ENCODE results near the gene ZCCHC14. TPM values are rescaled to one million over a fixed set of nuclear protein-coding genes. Genes with fewer than 3 reads are reported as not detected.
A peak's percentile ranks its signal among the peaks of the same experiment; 100 is the strongest.

The ZCCHC14 gene
- total RNA-seq, 1 experiment from 2014 or later, result 4.9 TPM

DNA sequence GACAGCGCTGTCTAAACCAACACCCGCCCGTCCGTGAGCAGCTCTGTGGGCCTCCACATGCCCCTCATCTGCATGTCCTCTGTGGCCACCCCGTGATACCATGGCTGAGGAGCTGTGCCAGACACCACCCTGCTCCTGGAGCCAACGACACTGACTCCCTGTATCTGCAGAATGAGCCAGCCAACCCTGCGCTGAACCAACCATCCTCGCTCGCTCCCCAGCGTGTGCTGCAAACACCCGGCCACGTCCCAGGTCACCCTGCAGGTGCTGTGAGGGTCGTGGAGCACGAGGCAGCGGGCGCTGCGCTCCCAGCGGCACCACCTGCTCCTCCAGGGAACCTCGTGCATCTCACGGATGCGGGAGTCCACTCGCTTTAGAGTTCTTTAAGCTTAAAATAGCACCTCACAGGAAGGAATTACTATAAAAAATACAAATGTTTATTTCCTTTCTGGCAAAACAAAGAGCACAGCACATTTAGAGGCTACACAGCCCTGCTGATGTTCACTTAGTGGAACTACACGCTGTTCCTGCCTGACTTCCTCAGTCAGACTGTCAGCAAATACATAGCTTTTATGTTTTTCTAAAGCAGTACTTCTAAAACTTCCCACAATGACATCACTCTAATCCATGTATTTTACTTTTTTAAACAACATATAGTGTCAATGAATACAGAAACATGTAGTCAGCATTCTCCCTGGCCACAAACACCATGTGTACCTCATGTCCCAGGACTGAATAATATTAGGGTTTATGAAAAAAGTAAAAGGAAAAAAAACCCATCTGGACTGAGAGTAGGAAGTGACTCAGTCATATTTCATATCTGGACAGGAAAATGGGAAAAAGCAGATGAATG is 57.2 kb downstream of the ZCCHC14 start:
- DNase-seq (ENCODE audit: low read depth), result peak; percentile 69

- no peak for DNase-seq (ENCODE audit: low read depth)
Observed at GRCh38 chr16:87434146-87434667, 58.6 kb downstream of the ZCCHC14 start.

DNA sequence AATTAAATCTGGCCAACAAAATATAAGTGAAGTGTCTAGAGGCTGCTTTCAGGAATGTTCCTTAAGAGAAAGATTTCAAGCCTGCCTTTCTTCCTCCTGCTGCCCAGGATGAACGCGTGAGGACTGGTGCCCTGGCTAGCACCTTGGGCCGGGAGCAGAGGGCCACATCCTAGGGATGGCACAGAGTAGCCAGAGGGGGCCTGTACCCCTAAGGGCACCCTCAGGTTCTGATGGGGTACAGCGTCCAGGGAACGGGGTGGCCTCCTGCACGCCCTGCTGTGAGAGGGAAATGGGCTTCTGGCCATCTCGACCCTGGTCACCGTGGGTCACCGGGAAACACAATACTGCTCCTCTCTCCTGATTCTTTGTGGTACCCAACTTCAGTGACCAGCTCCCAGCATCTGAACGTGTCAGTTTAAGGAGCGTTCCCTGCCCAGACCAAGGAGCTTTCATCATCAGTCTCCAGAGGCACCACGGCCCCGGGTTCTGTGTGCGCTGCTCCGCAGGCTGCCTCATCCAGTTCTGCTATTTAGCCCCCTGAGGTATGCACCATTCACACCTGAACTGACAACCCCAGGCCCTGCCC is 60.4 kb downstream of the ZCCHC14 start:
- no peak for DNase-seq (ENCODE audit: low read depth)

DNA sequence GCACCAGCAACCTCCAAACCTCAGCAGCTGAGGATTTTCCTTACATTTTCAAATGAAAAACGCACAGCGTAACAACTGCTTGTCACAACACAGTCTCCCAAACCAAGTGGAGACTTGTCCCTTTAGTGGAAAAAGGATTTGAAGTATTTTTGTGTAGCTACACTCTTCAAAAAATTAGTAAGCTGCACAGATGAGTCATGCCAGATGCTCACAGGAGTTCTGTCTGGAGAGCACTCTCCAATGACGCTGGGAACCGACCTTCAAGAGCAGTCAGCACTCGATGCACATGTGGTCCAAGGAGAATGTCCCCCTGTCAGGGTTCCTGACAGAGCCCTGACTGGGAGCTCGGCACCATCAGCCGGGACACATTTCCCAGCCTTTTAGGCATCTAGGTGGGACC is 60.9 kb downstream of the ZCCHC14 start:
- peak; percentile 61 for DNase-seq (ENCODE audit: low read depth)

DNA sequence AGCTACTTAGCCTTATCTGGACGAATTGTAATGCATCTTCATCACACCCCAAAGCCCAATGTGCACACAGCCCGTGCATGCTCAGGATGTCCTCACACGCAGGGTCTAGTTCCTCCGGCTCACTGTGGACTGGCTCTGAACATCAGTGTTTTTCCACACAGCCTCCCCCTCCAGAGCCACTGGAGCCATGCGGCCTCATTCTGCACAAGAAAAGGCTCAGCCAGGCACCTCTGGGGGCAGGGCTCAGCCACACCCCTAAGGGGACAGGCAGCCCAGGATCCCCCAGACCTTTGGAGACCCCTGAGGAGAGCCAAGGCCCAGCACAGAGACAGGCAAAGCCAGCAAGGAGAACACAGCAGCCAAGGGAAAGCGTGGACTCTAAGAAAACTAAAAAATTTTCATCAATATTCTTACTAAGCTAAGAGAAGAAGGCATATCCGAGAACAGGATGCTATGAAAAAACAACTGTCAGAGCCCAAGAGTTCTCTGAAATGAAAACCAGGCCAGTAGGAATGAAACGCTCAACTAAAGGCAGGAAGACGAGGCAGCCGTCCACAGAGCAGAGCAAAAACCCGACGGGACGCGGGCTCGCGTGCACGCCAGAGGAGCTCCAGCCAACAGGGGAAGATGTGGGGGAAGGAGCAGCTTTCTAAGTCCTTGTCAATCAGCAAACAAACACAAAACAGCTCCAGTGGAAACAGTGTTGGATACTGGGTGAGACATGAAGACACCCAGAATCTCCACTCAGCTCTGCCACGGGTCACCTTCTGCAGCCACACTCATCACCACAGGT is 66.2 kb downstream of the ZCCHC14 start:
- DNase-seq (ENCODE audit: low read depth), result no peak

DNA sequence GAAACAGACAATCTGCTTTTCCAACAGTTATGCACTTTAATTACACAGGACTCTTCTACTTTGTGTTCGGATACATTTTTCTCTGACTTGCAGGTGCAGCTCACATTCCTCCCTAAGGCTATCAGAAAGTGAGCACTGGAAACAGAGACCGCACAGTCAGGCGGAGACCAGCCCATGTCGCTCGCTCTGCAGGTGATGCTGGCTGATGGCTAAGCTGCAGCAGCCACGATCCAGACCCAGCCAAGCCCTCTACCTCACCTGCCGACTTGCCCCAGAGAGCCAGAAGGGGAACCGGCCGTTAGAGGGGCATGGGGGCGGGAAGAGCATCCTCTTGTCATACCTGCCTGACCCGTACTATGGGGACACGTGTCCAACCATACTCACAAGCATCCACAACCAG is 66.9 kb downstream of the ZCCHC14 start:
- DNase-seq (ENCODE audit: low read depth), result no peak

- DNase-seq (ENCODE audit: low read depth), result no peak
Observed at GRCh38 chr16:87424266-87424665, 68.6 kb downstream of the ZCCHC14 start.

DNA sequence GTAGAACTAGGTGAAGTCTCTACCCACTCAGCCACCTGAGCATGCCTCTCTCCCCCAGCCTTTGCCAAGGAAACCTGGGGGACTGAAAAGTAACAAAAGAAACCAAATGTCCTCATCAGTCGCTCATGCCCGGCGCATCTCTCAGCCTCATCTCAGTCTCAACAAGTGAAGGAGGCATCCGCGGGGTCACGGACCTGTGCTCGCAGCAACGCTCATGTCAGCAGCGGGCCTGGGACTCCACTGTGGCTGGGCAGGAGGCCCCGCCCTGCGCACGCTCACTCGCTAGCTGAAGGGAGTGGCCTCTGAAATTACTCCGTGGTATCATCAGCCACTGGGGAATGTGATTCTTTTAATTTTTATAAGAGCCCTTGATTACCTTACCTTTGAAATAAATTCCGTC is 69.4 kb downstream of the ZCCHC14 start:
- DNase-seq (ENCODE audit: low read depth), result no peak

DNA sequence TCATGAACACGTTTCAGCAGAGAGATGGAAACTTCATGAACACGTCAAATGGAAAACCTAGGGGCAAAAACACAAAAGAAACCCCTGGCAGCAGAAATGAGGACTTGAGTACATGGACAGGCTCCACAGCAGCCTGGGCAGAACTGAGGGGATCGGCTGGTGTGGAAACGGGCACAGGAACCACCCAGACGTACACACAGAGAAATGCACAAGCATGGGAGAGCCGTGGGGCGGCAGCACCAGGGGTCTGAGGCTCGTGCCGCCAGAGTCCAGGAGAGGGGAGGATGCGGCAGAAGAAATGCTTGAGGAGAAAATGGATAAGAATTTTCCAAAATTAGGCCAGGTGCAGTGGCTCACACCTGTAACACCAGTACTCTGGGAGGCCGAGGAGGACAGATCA is 70.7 kb downstream of the ZCCHC14 start:
- no peak for DNase-seq (ENCODE audit: low read depth)

GRCh38 chr16:87421003-87421912 is 71.6 kb downstream of the ZCCHC14 start:
- DNase-seq (ENCODE audit: low read depth), result no peak

- no peak for DNase-seq (ENCODE audit: low read depth)
Observed at GRCh38 chr16:87420026-87421002, 72.5 kb downstream of the ZCCHC14 start.

- no peak for DNase-seq (ENCODE audit: low read depth)
Observed at GRCh38 chr16:87418644-87419043, 74.2 kb downstream of the ZCCHC14 start.

- DNase-seq (ENCODE audit: low read depth), result no peak
Observed at GRCh38 chr16:87418216-87418615, 74.6 kb downstream of the ZCCHC14 start.

DNA sequence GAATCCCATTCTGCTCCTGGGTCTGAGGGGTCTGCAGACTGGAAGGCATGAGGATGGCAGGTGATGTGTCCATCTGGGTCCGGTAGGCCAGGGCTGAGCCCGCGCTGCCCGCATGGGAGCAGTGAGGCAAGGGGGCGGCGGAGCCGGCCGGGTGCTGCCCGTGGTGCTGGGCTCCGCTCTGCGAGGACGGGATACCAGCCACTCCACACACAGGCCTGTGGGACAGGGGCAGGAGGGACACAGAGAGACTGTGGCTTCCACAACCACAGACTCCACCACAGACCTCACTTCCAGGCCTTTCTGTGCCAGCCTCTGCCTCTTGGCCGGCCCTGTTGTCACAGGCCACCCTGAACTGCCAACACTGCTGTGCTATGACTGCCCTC is 75.3 kb downstream of the ZCCHC14 start:
- DNase-seq (ENCODE audit: low read depth), result no peak

DNA sequence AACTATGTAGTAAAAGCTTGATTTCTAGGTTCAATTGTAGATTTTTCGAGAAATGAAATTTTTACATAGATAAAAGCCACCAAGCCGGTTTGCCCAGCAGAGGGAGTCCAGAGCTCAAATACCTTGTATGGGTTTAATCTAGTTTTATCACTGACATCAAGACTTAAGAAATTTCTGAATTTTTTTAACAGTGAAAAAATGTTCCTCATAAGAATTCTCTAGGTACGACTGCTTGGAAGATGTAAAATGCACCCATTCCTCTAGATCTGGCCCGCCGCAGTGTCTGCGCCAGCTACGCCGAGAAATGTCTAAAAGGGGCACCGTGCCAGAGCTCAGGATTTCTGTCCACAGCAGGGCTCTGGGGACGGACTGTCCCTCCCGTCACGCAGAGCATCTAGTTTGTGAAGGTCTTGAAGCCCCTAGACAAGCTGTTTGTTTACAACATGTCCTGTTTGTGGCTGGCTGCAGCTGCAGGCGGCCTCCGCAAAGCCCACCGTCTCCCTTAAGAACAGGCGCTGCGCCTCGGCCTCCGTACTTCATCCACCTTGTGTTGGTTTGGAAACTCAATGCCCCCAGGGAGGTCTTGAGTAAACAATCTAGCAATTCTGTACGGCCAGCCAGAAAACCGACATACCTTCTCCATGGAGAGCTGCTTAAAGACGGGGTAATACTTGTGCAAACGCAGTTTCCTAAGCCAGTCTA is 75.8 kb downstream of the ZCCHC14 start:
- DNase-seq (ENCODE audit: low read depth), result peak; percentile 19

GRCh38 chr16:87415441-87415840 is 77.4 kb downstream of the ZCCHC14 start:
- DNase-seq (ENCODE audit: low read depth), result no peak

GRCh38 chr16:87414251-87414680 is 78.6 kb downstream of the ZCCHC14 start:
- no peak for DNase-seq (ENCODE audit: low read depth)

DNA sequence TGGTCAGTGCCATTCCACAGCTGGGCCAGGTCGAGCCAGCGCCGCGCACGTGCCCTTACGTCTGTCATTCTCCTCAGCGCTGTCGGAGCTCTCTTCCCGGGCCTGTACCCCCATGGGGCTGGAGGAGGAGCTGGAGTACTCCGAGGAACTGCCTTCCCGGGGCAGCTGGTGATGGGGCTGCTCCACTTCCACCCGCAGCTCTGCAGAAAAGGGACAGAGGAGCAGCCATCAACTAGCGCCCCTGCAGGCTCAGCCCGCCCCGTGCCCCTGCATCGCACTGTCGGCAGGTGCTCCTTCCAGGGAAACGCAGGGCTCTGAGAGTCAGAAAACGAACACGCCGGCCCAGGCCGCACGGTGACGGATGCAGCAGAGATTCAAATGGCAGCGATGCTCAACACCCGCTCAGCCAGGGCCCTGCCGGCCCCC is 79.8 kb downstream of the ZCCHC14 start:
- DNase-seq (ENCODE audit: low read depth), result no peak

All from HT1080 (cell line).